GM12875 (cell line): ENCODE data around the gene CPAMD8.
A peak's percentile ranks its signal among the peaks of the same experiment; 100 is the strongest.
"Not testable (repeated sequence)": the region's sequence is repeated elsewhere in the genome, so short reads cannot be mapped to it uniquely, and the experiment has no call there.

Experiments
- H3K4me3 ChIP-seq: one replicate; pipeline ENCODE4 v1.5.1; 2011; ENCODE audit warnings: low read depth, low read length, control low read depth
- TF ChIP-seq, protein P1 (sequence below): IDR thresholded peaks from 2 replicates; pipeline ENCODE4 v1.5.1; 2011; ENCODE audit warnings: low read depth, mild to moderate bottlenecking, control low read depth, inconsistent platforms, low read length, moderate library complexity, borderline replicate concordance; ENCODE audit not compliant: insufficient read depth

The CPAMD8 gene

GRCh38 chr19:16978839-16979802, 47.5 kb downstream of the CPAMD8 start:
- TF ChIP-seq, protein P1, sequence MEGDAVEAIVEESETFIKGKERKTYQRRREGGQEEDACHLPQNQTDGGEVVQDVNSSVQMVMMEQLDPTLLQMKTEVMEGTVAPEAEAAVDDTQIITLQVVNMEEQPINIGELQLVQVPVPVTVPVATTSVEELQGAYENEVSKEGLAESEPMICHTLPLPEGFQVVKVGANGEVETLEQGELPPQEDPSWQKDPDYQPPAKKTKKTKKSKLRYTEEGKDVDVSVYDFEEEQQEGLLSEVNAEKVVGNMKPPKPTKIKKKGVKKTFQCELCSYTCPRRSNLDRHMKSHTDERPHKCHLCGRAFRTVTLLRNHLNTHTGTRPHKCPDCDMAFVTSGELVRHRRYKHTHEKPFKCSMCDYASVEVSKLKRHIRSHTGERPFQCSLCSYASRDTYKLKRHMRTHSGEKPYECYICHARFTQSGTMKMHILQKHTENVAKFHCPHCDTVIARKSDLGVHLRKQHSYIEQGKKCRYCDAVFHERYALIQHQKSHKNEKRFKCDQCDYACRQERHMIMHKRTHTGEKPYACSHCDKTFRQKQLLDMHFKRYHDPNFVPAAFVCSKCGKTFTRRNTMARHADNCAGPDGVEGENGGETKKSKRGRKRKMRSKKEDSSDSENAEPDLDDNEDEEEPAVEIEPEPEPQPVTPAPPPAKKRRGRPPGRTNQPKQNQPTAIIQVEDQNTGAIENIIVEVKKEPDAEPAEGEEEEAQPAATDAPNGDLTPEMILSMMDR: no peak

DNA sequence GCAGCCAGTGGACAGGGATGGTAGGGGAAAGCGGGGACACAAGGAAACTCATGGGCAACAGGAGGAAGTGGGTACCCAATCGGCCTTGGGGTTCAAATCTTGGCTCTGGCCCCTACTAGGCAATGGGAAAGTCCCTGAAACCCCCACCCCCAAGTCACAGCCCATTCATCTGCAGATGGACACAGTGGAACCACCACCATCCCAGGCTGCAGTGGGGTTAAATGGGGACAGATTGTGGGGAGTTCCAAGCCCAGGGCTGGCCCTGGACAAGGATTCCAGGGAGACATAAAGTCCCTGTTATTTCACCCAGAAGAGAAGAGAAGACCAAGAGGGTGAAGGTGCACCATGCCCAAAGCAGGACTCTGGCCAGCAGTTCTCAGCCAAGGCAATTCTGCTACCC, 48.5 kb downstream of the CPAMD8 start:
- no peak overlapping the region for H3K4me3 ChIP-seq
- TF ChIP-seq, protein P1: no peak

More at GRCh38 chr19:16978839-16979802, 47.5 kb downstream of the CPAMD8 start:
- H3K4me3 ChIP-seq: no peak overlapping the region

GRCh38 chr19:16977306-16977705, 49.3 kb downstream of the CPAMD8 start:
- H3K4me3 ChIP-seq: no peak overlapping the region
- TF ChIP-seq, protein P1: no peak

GRCh38 chr19:16976446-16976845, 50.2 kb downstream of the CPAMD8 start:
- TF ChIP-seq, protein P1: no peak
- H3K4me3 ChIP-seq: no peak overlapping the region

DNA sequence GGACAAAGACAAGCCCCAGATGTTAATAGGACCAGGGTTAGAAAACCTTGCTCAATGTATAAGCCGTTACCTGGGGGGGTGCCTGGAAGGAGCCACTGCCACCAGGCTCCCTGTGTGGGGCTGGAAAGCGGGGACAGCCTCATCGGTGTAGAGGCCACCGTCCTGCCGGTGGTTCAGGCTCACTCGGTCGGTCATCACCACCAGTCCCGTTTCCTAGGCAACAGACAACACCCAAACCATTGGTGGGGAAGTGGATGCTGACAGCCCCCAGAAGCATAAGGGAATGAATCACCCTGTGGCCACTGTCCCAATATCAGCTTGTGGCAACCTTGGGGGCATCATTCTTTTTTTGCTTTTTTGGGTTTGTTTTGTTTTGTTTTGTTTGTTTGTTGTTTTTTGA, 55.8 kb downstream of the CPAMD8 start:
- TF ChIP-seq, protein P1: no peak
- H3K4me3 ChIP-seq: no peak overlapping the region

DNA sequence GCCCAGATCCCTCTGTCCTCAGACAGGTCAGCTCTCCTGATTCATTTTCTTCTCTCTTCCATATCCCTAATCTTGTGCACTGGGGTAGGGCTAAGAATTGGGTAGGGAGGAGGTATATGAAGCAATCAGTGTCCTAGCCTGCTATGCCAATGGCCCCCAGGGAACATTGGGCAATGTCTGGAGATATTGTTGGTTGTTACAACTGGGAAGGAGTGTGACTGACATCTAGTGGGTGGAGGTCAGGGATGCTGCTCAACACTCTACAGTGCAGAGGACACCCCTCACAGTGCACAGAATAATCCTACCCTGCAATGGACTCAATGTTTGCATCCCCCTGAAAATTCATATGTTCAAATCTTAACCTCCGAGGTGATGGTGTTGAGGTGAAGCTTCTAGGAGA, 57.5 kb downstream of the CPAMD8 start:
- H3K4me3 ChIP-seq: no peak overlapping the region
- TF ChIP-seq, protein P1: peak; percentile 33; the same call in 1 of the 2 replicates

- H3K4me3 ChIP-seq: not testable (repeated sequence)
These were observed 65.4 kb downstream of the CPAMD8 start for GRCh38 chr19:16960996-16961822.

GRCh38 chr19:16958277-16958676, 68.3 kb downstream of the CPAMD8 start:
- not testable (repeated sequence) for H3K4me3 ChIP-seq
